Caco-2 (cell line): ENCODE data around the gene RPL35. TPM values are rescaled to one million over a fixed set of nuclear protein-coding genes. Genes with fewer than 3 reads are reported as not detected.

Experiments used
- BruUV-seq: library from RNA; stranded (reverse); fragments of 400-500 nt; replicated peaks from 2 replicates; lab custom pipeline; 2021; lab: Mats Ljungman, UMichigan
- CTCF ChIA-PET: fragments of 300-600 bp; sonication (Branson Sonifier 250); formaldehyde crosslinking; loops from one replicate; lab custom pipeline; 2022; ENCODE audit warnings: antibody characterized with exemption; lab: Charles Lee
- POLR2A ChIA-PET: fragments of 300-600 bp; sonication (Branson Sonifier 250); formaldehyde crosslinking; loops from one replicate; lab custom pipeline; 2022; ENCODE audit warnings: antibody characterized with exemption; lab: Charles Lee
- DNase-seq, 2 experiments: peaks; one replicate each; pipeline versions ENCODE4 v3.0.0 to v3.0.0-alpha.2; 2020 to 2022
- H3K27me3 ChIP-seq: replicated peaks from 2 replicates; pipeline ENCODE4 v1.6.0; 2011; ENCODE audit warnings: low read length; ENCODE audit not compliant: control insufficient read depth, insufficient read depth
- H3K36me3 ChIP-seq: 2 replicates; pipeline ENCODE4 v1.5.1; 2011; ENCODE audit warnings: low read length; ENCODE audit not compliant: control insufficient read depth, insufficient read depth
- H3K4me1 ChIP-seq: fragments of 250-450 bp; sonication (Bioruptor Pico); 2 replicates; pipeline ENCODE4 v1.5.1; 2020; ENCODE audit warnings: mild to moderate bottlenecking
- H3K4me3 ChIP-seq: 2 replicates; pipeline ENCODE4 v1.5.1; 2011; ENCODE audit warnings: low read depth, mild to moderate bottlenecking, control low read depth, low read length
- H3K9me3 ChIP-seq: fragments of 250-450 bp; sonication (Bioruptor Pico); 2 replicates; pipeline ENCODE4 v1.5.1; 2020; ENCODE audit warnings: mild to moderate bottlenecking, moderate library complexity
- H3K27ac Mint-ChIP-seq: one replicate; pipeline ENCODE4 v1.8.0; 2022; ENCODE audit warnings: mixed read lengths; ENCODE audit not compliant: unreplicated experiment
- H3K27me3 Mint-ChIP-seq: one replicate; pipeline ENCODE4 v1.8.0; 2022; ENCODE audit warnings: mixed read lengths; ENCODE audit not compliant: insufficient read depth, unreplicated experiment
- H3K36me3 Mint-ChIP-seq: one replicate; pipeline ENCODE4 v1.8.0; 2022; ENCODE audit warnings: mild to moderate bottlenecking, mixed read lengths; ENCODE audit not compliant: insufficient read depth, unreplicated experiment
- H3K4me1 Mint-ChIP-seq: one replicate; pipeline ENCODE4 v1.8.0; 2022; ENCODE audit warnings: low read depth, mixed read lengths; ENCODE audit not compliant: unreplicated experiment
- H3K4me3 Mint-ChIP-seq: one replicate; pipeline ENCODE4 v1.8.0; 2022; ENCODE audit warnings: mild to moderate bottlenecking, moderate library complexity, mixed read lengths; ENCODE audit not compliant: unreplicated experiment
- H3K9me3 Mint-ChIP-seq: one replicate; pipeline ENCODE4 v1.8.0; 2022; ENCODE audit warnings: mixed read lengths; ENCODE audit not compliant: unreplicated experiment
- intact Hi-C: fragments of 100-400 bp; cut with micrococcal nuclease; formaldehyde crosslinking; loops from one replicate; pipeline ENCODE4 v1.10.0; 2022; ENCODE audit not compliant: unreplicated experiment
- total RNA-seq: library from RNA; stranded (reverse); gene quantifications from 2 replicates; pipeline ENCODE4 v1.2.3, GENCODE V29; 2022
- TF ChIP-seq, protein P1 (sequence below), 2 experiments: fragments of 200-600 bp in 1 of 2; IDR thresholded peaks; 1 replicate in 1 of 2; 2 replicates in 1 of 2; pipeline versions ENCODE4 v1.5.1 to v1.8.0; 2011 to 2022; ENCODE audit warnings: antibody characterized with exemption in 1 of 2, control low read depth in 1 of 2, inconsistent platforms in 1 of 2, low read depth in 1 of 2, low read length in 1 of 2, mild to moderate bottlenecking in 1 of 2, moderate library complexity in 1 of 2; ENCODE audit not compliant: insufficient read depth in 1 of 2, severe bottlenecking in 1 of 2, unreplicated experiment in 1 of 2

Gene RPL35
- total RNA-seq, 1 experiment from 2014 or later, result 1,528 TPM

DNA sequence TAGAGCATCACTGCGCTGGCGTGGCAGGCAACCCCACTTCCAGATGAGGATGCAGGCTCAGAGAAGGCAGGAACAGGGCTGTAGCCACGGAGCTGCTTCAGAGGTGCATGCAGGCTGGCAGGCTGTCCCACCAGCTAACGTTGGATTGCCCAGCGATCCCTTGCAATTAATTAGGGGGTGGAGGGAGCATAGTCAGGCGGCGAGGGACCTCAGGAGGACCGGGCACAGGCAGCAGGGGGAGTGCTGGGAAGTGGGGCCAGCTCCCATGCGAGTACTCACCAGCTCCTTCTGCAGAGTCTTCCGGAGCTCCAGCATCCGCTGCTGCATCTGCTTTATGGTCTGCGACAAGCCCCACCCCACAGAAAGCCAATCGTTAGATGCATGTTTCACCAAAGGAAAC lies 20.5 kb upstream of the RPL35 start:
- ChIA-PET POLR2A (no interaction called here), CTCF (no interaction called here)
- DNase-seq, result no peak
- intact Hi-C loops, result no loop called here
- Mint-ChIP-seq H3K4me1 (no peaks in the 10 kb centered on the region), H3K27ac (no peak overlapping the region), H3K27me3 (no peaks in the 10 kb centered on the region), H3K9me3 (no peaks in the 10 kb centered on the region), H3K36me3 (peaks cover 34% of the 10 kb centered on the region), H3K4me3 (no peak overlapping the region)
- H3K4me3 ChIP-seq, result no peak overlapping the region
- no peaks in the 10 kb centered on the region for H3K4me1 ChIP-seq
- no peaks in the 10 kb centered on the region for H3K9me3 ChIP-seq
- BruUV-seq, result no TSS peak
- TF ChIP-seq, protein P1, sequence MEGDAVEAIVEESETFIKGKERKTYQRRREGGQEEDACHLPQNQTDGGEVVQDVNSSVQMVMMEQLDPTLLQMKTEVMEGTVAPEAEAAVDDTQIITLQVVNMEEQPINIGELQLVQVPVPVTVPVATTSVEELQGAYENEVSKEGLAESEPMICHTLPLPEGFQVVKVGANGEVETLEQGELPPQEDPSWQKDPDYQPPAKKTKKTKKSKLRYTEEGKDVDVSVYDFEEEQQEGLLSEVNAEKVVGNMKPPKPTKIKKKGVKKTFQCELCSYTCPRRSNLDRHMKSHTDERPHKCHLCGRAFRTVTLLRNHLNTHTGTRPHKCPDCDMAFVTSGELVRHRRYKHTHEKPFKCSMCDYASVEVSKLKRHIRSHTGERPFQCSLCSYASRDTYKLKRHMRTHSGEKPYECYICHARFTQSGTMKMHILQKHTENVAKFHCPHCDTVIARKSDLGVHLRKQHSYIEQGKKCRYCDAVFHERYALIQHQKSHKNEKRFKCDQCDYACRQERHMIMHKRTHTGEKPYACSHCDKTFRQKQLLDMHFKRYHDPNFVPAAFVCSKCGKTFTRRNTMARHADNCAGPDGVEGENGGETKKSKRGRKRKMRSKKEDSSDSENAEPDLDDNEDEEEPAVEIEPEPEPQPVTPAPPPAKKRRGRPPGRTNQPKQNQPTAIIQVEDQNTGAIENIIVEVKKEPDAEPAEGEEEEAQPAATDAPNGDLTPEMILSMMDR (IDR thresholded peaks at IDR 0.05; ENCODE audit: insufficient read depth in 1 of 2, low read depth in 1 of 2, low read length in 1 of 2, severe bottlenecking in 1 of 2, unreplicated experiment in 1 of 2), result no peak
- H3K36me3 ChIP-seq, result no peaks in the 10 kb centered on the region
- H3K27me3 ChIP-seq, result no peaks in the 10 kb centered on the region

DNA sequence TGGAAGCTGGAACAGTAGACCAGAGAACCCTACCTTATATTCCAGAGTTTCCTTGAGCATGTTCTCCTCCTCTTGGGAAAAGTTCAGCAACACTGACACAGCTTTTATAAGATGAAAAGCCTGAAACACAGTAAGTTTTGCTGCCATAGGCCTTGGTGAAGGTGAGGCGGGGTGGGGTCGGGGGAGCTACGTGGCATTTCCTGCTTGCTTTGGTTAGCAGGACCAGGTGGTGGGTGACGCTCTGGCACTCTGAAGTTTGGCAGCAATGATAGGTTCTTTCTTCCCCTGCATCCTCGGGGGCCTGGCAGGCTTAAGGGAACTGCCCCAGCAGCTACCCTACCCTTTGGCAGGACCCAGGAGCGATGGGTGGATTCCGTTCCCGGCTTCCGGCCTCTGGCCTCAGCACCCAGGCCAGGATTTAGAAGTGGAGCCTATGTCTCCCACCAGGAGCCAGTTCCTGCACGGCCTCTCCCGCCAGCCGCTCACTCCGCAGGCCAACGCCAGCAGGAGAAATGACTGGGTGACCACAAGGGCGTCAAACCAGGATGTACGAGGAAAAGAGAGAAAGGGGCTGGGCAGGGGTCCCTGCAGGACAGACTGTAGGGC lies 19.5 kb upstream of the RPL35 start:
- no peaks in the 10 kb centered on the region; the same call in 1 of the 2 replicates for H3K36me3 ChIP-seq
- H3K9me3 ChIP-seq, result no peaks in the 10 kb centered on the region
- no TSS peak for BruUV-seq
- Mint-ChIP-seq H3K4me3 (no peak overlapping the region), H3K27ac (no peak overlapping the region), H3K4me1 (no peaks in the 10 kb centered on the region), H3K9me3 (no peaks in the 10 kb centered on the region), H3K27me3 (no peaks in the 10 kb centered on the region), H3K36me3 (peaks cover 39% of the 10 kb centered on the region)
- DNase-seq, result no peak
- TF ChIP-seq, protein P1 (IDR thresholded peaks at IDR 0.05; ENCODE audit: insufficient read depth in 1 of 2, low read depth in 1 of 2, low read length in 1 of 2, severe bottlenecking in 1 of 2, unreplicated experiment in 1 of 2), result no peak
- H3K27me3 ChIP-seq, result no peaks in the 10 kb centered on the region
- H3K4me3 ChIP-seq, result no peak overlapping the region
- no peaks in the 10 kb centered on the region for H3K4me1 ChIP-seq
- ChIA-PET CTCF (no interaction called here), POLR2A (no interaction called here)
- intact Hi-C loops, result no loop called here

DNA sequence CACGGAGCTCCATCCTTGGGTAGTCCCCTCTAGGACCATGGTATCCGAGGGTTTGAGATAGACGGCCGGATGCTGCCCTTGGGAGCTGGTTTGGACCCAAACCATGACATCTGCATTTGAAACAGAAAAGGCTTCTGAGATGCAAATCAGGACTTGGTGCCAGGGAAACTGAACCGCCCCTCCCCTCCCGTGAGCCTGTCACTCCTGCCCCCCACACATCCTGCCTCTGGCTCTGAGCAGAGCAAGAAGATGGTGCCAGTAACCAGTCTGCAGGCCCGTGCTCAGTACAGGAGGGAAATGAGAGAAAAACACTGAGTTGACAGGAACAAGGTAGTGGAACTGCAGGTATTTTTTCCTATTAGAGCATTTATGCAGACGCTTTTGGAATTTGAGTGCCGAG lies 18.7 kb upstream of the RPL35 start:
- peaks cover 1% of the 10 kb centered on the region for H3K36me3 ChIP-seq
- TF ChIP-seq, protein P1 (IDR thresholded peaks at IDR 0.05; ENCODE audit: insufficient read depth in 1 of 2, low read depth in 1 of 2, low read length in 1 of 2, severe bottlenecking in 1 of 2, unreplicated experiment in 1 of 2), result no peak
- no peaks in the 10 kb centered on the region for H3K9me3 Mint-ChIP-seq
- H3K4me3 ChIP-seq, result no peak overlapping the region
- H3K4me1 Mint-ChIP-seq, result no peaks in the 10 kb centered on the region
- H3K27me3 ChIP-seq, result no peaks in the 10 kb centered on the region
- ChIA-PET POLR2A (no interaction called here), CTCF (no interaction called here)
- H3K4me1 ChIP-seq, result no peaks in the 10 kb centered on the region
- intact Hi-C loops, result no loop called here
- no TSS peak for BruUV-seq
- no peak overlapping the region for H3K4me3 Mint-ChIP-seq
- no peak overlapping the region for H3K27ac Mint-ChIP-seq
- no peak for DNase-seq
- H3K27me3 Mint-ChIP-seq, result no peaks in the 10 kb centered on the region
- H3K9me3 ChIP-seq, result no peaks in the 10 kb centered on the region
- H3K36me3 Mint-ChIP-seq, result peaks cover 45% of the 10 kb centered on the region
